ENCODE data around the gene BFAR. TPM values are rescaled to one million over a fixed set of nuclear protein-coding genes. Genes with fewer than 3 reads are reported as not detected.

The BFAR gene, protein sequence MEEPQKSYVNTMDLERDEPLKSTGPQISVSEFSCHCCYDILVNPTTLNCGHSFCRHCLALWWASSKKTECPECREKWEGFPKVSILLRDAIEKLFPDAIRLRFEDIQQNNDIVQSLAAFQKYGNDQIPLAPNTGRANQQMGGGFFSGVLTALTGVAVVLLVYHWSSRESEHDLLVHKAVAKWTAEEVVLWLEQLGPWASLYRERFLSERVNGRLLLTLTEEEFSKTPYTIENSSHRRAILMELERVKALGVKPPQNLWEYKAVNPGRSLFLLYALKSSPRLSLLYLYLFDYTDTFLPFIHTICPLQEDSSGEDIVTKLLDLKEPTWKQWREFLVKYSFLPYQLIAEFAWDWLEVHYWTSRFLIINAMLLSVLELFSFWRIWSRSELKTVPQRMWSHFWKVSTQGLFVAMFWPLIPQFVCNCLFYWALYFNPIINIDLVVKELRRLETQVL
- total RNA-seq (72.9 and 73.5 TPM in 2 replicates), polyA plus RNA-seq (26.3 and 30.7 TPM in 2 replicates), polyA minus RNA-seq (22.4 and 28.3 TPM in 2 replicates)
- 50.7 TPM for total RNA-seq (2013)

DNA sequence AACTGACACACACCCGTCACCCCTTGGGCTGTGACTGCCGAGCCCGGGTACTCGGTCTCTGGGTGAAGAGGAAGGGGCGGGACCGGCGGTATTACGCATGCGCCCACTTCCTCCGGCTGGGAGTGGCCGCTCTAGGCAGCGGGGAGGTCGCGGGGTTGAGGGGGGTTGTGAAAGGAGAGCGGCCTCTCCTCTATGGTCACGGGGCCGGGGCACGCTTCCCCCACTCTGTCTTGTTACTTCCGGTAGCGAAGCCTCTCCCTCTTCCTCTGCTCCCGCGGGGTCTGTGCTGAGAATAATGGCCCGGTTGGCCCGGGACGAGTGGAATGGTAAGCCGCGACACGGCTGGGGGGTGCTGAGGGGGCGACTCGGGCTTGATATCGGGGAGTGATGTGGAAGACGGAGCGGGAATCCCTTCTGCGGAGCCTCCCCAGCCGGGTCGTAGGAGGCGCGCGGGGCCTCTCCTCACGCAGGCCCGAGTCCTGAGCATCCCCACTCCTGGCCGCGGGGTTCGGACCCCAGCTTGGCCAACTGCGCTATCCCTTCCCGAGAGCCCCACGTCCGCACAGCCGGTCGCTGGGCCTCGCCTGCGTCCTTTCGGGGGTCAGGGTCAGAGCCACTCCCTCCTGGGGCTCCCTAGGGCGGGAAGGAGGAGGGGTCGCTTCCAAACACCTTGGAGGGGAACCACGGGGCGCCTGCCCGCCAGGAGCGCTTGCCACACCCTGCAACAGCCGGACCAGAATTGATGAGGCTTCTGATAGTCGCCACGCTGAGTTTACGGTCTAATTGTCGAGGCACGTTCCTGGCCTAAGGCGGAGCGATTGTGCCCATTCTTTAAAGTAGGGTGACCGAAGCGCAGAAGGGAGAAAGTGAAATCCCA lies at the start of gene BFAR:
BFAR (plus strand) TSS at position 259 of the 877 bp plus-strand sequence. CDS start 11,396 bp downstream, outside the sequence.
- peaks cover 59% of the 10 kb centered on the region for H3K4me1 Mint-ChIP-seq
- intact Hi-C loops (cut with micrococcal nuclease) = loop anchor here (2.0 to 10.0 kb wide), 3 partner anchors 424 to 1254 kb away; partner anchors contain the start of genes CEP20, NTAN1 and RRN3
- Histone ChIP-seq H3K4me3 (ENCODE audit: control extremely low read depth in 1 of 5, extremely low read depth in 1 of 5, insufficient read depth in 1 of 5, low read depth in 2 of 5, low read length in 4 of 5) (peak within 1 kb of the TSS; percentile 65 to 96 (median 92)), H3K79me2 (ENCODE audit: control insufficient read depth, insufficient read depth, low read length) (peaks cover 77% of the 10 kb centered on the region), H2AFZ (ENCODE audit: insufficient read depth, low read depth, low read length, poor library complexity, severe bottlenecking) (peak within 1 kb of the TSS; percentile 80), H3K27ac (ENCODE audit: low read length in 2 of 2) (peak within 1 kb of the TSS; percentile 89 to 91), H3K27me3 (replicated peaks in 1 of 4; ENCODE audit: control extremely low read depth in 1 of 4, control insufficient read depth in 3 of 4, insufficient read depth in 4 of 4, low read length in 3 of 4) (no peaks in the 10 kb centered on the region), H3K9ac (ENCODE audit: low read length) (peak within 1 kb of the TSS; percentile 90), H4K20me1 (ENCODE audit: control insufficient read depth, insufficient read depth, low read length, poor library complexity, severe bottlenecking) (peaks cover 37% of the 10 kb centered on the region), H3K36me3 (replicated peaks in 1 of 2; ENCODE audit: control extremely low read depth in 1 of 2, control insufficient read depth in 1 of 2, extremely low read depth in 1 of 2, insufficient read depth in 2 of 2, low read length in 1 of 2) (peaks cover 0 to 3% of the 10 kb centered on the region in 2 experiments), H3K9me3 (ENCODE audit: control extremely low read depth in 1 of 3, control insufficient read depth in 2 of 3, insufficient read depth in 1 of 3, low read length in 2 of 3) (peaks cover 0 to 9% (median 0%) of the 10 kb centered on the region in 3 donors), H3K4me2 (replicated peaks; ENCODE audit: low read depth, low read length, poor library complexity, severe bottlenecking) (peak within 1 kb of the TSS; percentile 91), H3K4me1 (ENCODE audit: control insufficient read depth in 2 of 2, insufficient read depth in 2 of 2, low read length in 2 of 2) (peaks cover 38 to 45% of the 10 kb centered on the region in 2 donors)
- H3K27ac Mint-ChIP-seq = peak within 1 kb of the TSS; percentile 100
- TF ChIP-seq, protein P1, sequence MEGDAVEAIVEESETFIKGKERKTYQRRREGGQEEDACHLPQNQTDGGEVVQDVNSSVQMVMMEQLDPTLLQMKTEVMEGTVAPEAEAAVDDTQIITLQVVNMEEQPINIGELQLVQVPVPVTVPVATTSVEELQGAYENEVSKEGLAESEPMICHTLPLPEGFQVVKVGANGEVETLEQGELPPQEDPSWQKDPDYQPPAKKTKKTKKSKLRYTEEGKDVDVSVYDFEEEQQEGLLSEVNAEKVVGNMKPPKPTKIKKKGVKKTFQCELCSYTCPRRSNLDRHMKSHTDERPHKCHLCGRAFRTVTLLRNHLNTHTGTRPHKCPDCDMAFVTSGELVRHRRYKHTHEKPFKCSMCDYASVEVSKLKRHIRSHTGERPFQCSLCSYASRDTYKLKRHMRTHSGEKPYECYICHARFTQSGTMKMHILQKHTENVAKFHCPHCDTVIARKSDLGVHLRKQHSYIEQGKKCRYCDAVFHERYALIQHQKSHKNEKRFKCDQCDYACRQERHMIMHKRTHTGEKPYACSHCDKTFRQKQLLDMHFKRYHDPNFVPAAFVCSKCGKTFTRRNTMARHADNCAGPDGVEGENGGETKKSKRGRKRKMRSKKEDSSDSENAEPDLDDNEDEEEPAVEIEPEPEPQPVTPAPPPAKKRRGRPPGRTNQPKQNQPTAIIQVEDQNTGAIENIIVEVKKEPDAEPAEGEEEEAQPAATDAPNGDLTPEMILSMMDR (IDR thresholded peaks at IDR 0.05) = no peak
- TF ChIP-seq EZH2 (IDR thresholded peaks at IDR 0.05; ENCODE audit: borderline replicate concordance, insufficient read depth, low read depth, low read length, poor library complexity, severe bottlenecking) = no peak
- H3K9me3 Mint-ChIP-seq (ENCODE audit: insufficient read depth) = peaks cover 3% of the 10 kb centered on the region
- H3K27me3 Mint-ChIP-seq = no peaks in the 10 kb centered on the region
- DNase-seq (peak; percentile 99), ATAC-seq (ENCODE audit: low read depth) (peak; percentile 77)
- H3K4me3 Mint-ChIP-seq = peak within 1 kb of the TSS; percentile 100
- WGBS (ENCODE audit: insufficient coverage) = under 1% methylated on average over 55 of the region's 69 CpGs
- ChIA-PET POLR2A (interaction anchor here (1.0 kb wide), 1 partner anchor 25 kb away, joined by 3 read pairs; no protein-coding TSS in a partner anchor), CTCF (interaction anchor here (1.1 kb wide), 1 partner anchor 348 kb away, joined by 4 read pairs; no protein-coding TSS in a partner anchor)

Measured in B cell (primary cell).